WTC11 (cell line): ENCODE results near the gene RIMS4. TPM values are rescaled to one million over a fixed set of nuclear protein-coding genes. Genes with fewer than 3 reads are reported as not detected.
A peak's percentile ranks its signal among the peaks of the same experiment; 100 is the strongest.

Experiments used
- ATAC-seq: fragments of 200-7000 bp; cut with Tn5 transposase; 2 replicates; pipeline ENCODE4 v1.10.0; 2021; ENCODE audit warnings: mild to moderate bottlenecking, moderate library complexity
- CTCF ChIA-PET: fragments of 300-600 bp; sonication (Branson Sonifier 250); formaldehyde crosslinking; loops from one replicate; lab custom pipeline; 2021; ENCODE audit warnings: antibody characterized with exemption; lab: Charles Lee
- POLR2A ChIA-PET: fragments of 350-600 bp; sonication (Branson Sonifier 250); formaldehyde crosslinking; loops from one replicate; lab custom pipeline; 2021; ENCODE audit warnings: antibody characterized with exemption; lab: Charles Lee
- DNase-seq: peaks from one replicate; pipeline ENCODE4 v3.0.0; 2021; ENCODE audit warnings: low spot score
- H3K27ac Mint-ChIP-seq: 2 replicates; pipeline ENCODE4 v1.8.0; 2021; ENCODE audit warnings: mixed read lengths
- H3K27me3 Mint-ChIP-seq: 2 replicates; pipeline ENCODE4 v1.8.0; 2021; ENCODE audit warnings: low read depth, mild to moderate bottlenecking, moderate library complexity, mixed read lengths
- H3K36me3 Mint-ChIP-seq: 2 replicates; pipeline ENCODE4 v1.8.0; 2021; ENCODE audit warnings: mixed read lengths
- H3K4me1 Mint-ChIP-seq: 2 replicates; pipeline ENCODE4 v1.8.0; 2022; ENCODE audit warnings: mixed read lengths
- H3K4me3 Mint-ChIP-seq: 2 replicates; pipeline ENCODE4 v1.8.0; 2021; ENCODE audit warnings: mild to moderate bottlenecking, moderate library complexity, mixed read lengths
- H3K9me3 Mint-ChIP-seq: 2 replicates; pipeline ENCODE4 v1.8.0; 2021; ENCODE audit warnings: mixed read lengths
- ATF1 ChIP-seq: sonication (generic); formaldehyde crosslinking; IDR thresholded peaks from 2 replicates; pipeline ENCODE4 v1.8.1; 2023; ENCODE audit warnings: mild to moderate bottlenecking, moderate library complexity, missing genetic modification reagents
- GABPB1 ChIP-seq: sonication (generic); formaldehyde crosslinking; IDR thresholded peaks from 2 replicates; pipeline ENCODE4 v1.8.1; 2023; ENCODE audit warnings: mild to moderate bottlenecking, missing genetic modification reagents
- GTF2I ChIP-seq: fragments of 250-450 bp; sonication (Bioruptor Pico); conservative IDR thresholded peaks from 2 replicates; pipeline ENCODE4 v1.4.0; 2021; ENCODE audit warnings: mild to moderate bottlenecking
- IRF1 ChIP-seq: sonication (generic); formaldehyde crosslinking; IDR thresholded peaks from 2 replicates; pipeline ENCODE4 v1.8.0; 2023; ENCODE audit warnings: missing genetic modification reagents
- JAZF1 ChIP-seq: fragments of 250-450 bp; sonication (Bioruptor Pico); IDR thresholded peaks from 2 replicates; pipeline ENCODE4 v1.9.0; 2021; ENCODE audit warnings: moderate library complexity, mild to moderate bottlenecking, inconsistent platforms
- MLX ChIP-seq: sonication (generic); formaldehyde crosslinking; IDR thresholded peaks from 2 replicates; pipeline ENCODE4 v1.8.1; 2023; ENCODE audit warnings: mild to moderate bottlenecking, missing genetic modification reagents, moderate library complexity
- MXD4 ChIP-seq: fragments of 250-450 bp; sonication (Bioruptor Pico); IDR thresholded peaks from 2 replicates; pipeline ENCODE4 v1.8.0; 2021; ENCODE audit warnings: mild to moderate bottlenecking, moderate library complexity, borderline replicate concordance
- MYBL2 ChIP-seq: sonication (generic); formaldehyde crosslinking; IDR thresholded peaks from 2 replicates; pipeline ENCODE4 v1.8.1; 2023; ENCODE audit warnings: mild to moderate bottlenecking, moderate library complexity, missing genetic modification reagents
- OVOL2 ChIP-seq: fragments of 250-450 bp; sonication (Bioruptor Pico); IDR thresholded peaks from 2 replicates; pipeline ENCODE4 v1.9.0; 2021; ENCODE audit warnings: mild to moderate bottlenecking, borderline replicate concordance
- ZNF121 ChIP-seq: sonication (generic); formaldehyde crosslinking; IDR thresholded peaks from 2 replicates; pipeline ENCODE4 v1.8.0; 2023; ENCODE audit warnings: missing genetic modification reagents
- ZNF138 ChIP-seq: sonication (generic); formaldehyde crosslinking; conservative IDR thresholded peaks from 2 replicates; pipeline ENCODE4 v1.8.1; 2022; ENCODE audit warnings: mild to moderate bottlenecking, moderate library complexity, missing genetic modification reagents
- ZNF263 ChIP-seq: sonication (generic); formaldehyde crosslinking; IDR thresholded peaks from 2 replicates; pipeline ENCODE4 v1.8.1; 2022; ENCODE audit warnings: low read depth, mild to moderate bottlenecking, moderate library complexity, missing genetic modification reagents
- ZNF317 ChIP-seq: sonication (generic); formaldehyde crosslinking; IDR thresholded peaks from 2 replicates; pipeline ENCODE4 v1.8.1; 2023; ENCODE audit warnings: low read depth, mild to moderate bottlenecking, moderate library complexity, missing genetic modification reagents, borderline replicate concordance
- ZNF423 ChIP-seq: fragments of 250-450 bp; sonication (Bioruptor Pico); IDR thresholded peaks from 2 replicates; pipeline ENCODE4 v2.1.2; 2022; ENCODE audit warnings: mild to moderate bottlenecking, moderate library complexity
- total RNA-seq: library from RNA; stranded (reverse); gene quantifications from 3 replicates; pipeline ENCODE4 v1.2.3, GENCODE V29; 2021
- TF ChIP-seq, protein P1 (sequence below): sonication (generic); formaldehyde crosslinking; IDR thresholded peaks from 2 replicates; pipeline ENCODE4 v1.8.1; 2023; ENCODE audit warnings: mild to moderate bottlenecking, moderate library complexity, missing genetic modification reagents
- TF ChIP-seq, protein P2 (sequence below): sonication (generic); formaldehyde crosslinking; IDR thresholded peaks from 2 replicates; pipeline ENCODE4 v1.8.0; 2022; ENCODE audit warnings: mild to moderate bottlenecking, missing genetic modification reagents
- TF ChIP-seq, protein P3 (sequence below): sonication (generic); formaldehyde crosslinking; IDR thresholded peaks from 2 replicates; pipeline ENCODE4 v1.8.1; 2022; ENCODE audit warnings: low read depth, missing genetic modification reagents, borderline replicate concordance
- TF ChIP-seq, protein P4 (sequence below): sonication (generic); formaldehyde crosslinking; IDR thresholded peaks from 2 replicates; pipeline ENCODE4 v1.8.1; 2023; ENCODE audit warnings: mild to moderate bottlenecking, missing genetic modification reagents, moderate library complexity
- TF ChIP-seq, protein P5 (sequence below): sonication (generic); formaldehyde crosslinking; IDR thresholded peaks from 2 replicates; pipeline ENCODE4 v1.8.0; 2023; ENCODE audit warnings: mild to moderate bottlenecking, missing genetic modification reagents
- TF ChIP-seq, protein P6 (sequence below): sonication (generic); formaldehyde crosslinking; IDR thresholded peaks from 2 replicates; pipeline ENCODE4 v1.8.1; 2023; ENCODE audit warnings: mild to moderate bottlenecking, missing genetic modification reagents

RIMS4 gene
- total RNA-seq, 1 experiment from 2014 or later: 24.8 TPM

- no peak for TF ChIP-seq GABPB1 (CRISPR knock-in tag)
- TF ChIP-seq, protein P1, sequence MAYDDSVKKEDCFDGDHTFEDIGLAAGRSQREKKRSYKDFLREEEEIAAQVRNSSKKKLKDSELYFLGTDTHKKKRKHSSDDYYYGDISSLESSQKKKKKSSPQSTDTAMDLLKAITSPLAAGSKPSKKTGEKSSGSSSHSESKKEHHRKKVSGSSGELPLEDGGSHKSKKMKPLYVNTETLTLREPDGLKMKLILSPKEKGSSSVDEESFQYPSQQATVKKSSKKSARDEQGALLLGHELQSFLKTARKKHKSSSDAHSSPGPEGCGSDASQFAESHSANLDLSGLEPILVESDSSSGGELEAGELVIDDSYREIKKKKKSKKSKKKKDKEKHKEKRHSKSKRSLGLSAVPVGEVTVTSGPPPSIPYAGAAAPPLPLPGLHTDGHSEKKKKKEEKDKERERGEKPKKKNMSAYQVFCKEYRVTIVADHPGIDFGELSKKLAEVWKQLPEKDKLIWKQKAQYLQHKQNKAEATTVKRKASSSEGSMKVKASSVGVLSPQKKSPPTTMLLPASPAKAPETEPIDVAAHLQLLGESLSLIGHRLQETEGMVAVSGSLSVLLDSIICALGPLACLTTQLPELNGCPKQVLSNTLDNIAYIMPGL (CRISPR knock-in tag): peak; percentile 28; the same call in 1 of the 2 replicates
- Mint-ChIP-seq H3K36me3 (no peaks in the 10 kb centered on the region), H3K4me3 (peak overlapping the region; percentile 92), H3K27me3 (peaks cover 65% of the 10 kb centered on the region), H3K27ac (no peak overlapping the region), H3K9me3 (no peaks in the 10 kb centered on the region), H3K4me1 (peaks cover 25% of the 10 kb centered on the region)
- CTCF ChIA-PET: interaction anchor here (0.7 to 1.2 kb wide), 8 partner anchors 9 to 231 kb away, joined by 3 to 14 read pairs (median 4); partner anchors contain the start of gene KCNK15
- ATAC-seq: peak; percentile 40
- peak; percentile 44 for DNase-seq
- POLR2A ChIA-PET: no interaction called here
Measured at GRCh38 chr20:44809380-44810060, 826 bp downstream of the RIMS4 start.

- ATAC-seq: no peak
- Mint-ChIP-seq H3K4me1 (peaks cover 25% of the 10 kb centered on the region), H3K4me3 (no peak overlapping the region), H3K27ac (no peak overlapping the region), H3K9me3 (no peaks in the 10 kb centered on the region), H3K36me3 (no peaks in the 10 kb centered on the region), H3K27me3 (peaks cover 55% of the 10 kb centered on the region)
- TF ChIP-seq, protein P2, sequence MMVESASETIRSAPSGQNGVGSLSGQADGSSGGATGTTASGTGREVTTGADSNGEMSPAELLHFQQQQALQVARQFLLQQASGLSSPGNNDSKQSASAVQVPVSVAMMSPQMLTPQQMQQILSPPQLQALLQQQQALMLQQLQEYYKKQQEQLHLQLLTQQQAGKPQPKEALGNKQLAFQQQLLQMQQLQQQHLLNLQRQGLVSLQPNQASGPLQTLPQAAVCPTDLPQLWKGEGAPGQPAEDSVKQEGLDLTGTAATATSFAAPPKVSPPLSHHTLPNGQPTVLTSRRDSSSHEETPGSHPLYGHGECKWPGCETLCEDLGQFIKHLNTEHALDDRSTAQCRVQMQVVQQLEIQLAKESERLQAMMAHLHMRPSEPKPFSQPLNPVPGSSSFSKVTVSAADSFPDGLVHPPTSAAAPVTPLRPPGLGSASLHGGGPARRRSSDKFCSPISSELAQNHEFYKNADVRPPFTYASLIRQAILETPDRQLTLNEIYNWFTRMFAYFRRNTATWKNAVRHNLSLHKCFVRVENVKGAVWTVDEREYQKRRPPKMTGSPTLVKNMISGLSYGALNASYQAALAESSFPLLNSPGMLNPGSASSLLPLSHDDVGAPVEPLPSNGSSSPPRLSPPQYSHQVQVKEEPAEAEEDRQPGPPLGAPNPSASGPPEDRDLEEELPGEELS (CRISPR knock-in tag): no peak
- no peak for TF ChIP-seq MLX (CRISPR knock-in tag)
- TF ChIP-seq MXD4 (CRISPR knock-in tag): no peak
- TF ChIP-seq, protein P3, sequence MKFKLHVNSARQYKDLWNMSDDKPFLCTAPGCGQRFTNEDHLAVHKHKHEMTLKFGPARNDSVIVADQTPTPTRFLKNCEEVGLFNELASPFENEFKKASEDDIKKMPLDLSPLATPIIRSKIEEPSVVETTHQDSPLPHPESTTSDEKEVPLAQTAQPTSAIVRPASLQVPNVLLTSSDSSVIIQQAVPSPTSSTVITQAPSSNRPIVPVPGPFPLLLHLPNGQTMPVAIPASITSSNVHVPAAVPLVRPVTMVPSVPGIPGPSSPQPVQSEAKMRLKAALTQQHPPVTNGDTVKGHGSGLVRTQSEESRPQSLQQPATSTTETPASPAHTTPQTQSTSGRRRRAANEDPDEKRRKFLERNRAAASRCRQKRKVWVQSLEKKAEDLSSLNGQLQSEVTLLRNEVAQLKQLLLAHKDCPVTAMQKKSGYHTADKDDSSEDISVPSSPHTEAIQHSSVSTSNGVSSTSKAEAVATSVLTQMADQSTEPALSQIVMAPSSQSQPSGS (CRISPR knock-in tag): no peak
- no peak for TF ChIP-seq IRF1 (CRISPR knock-in tag)
- TF ChIP-seq, protein P4, sequence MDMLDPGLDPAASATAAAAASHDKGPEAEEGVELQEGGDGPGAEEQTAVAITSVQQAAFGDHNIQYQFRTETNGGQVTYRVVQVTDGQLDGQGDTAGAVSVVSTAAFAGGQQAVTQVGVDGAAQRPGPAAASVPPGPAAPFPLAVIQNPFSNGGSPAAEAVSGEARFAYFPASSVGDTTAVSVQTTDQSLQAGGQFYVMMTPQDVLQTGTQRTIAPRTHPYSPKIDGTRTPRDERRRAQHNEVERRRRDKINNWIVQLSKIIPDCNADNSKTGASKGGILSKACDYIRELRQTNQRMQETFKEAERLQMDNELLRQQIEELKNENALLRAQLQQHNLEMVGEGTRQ (CRISPR knock-in tag): no peak
- no peak for TF ChIP-seq GABPB1 (CRISPR knock-in tag)
- TF ChIP-seq ZNF423 (CRISPR knock-in tag): no peak
- TF ChIP-seq JAZF1 (CRISPR knock-in tag): no peak
- TF ChIP-seq, protein P5, sequence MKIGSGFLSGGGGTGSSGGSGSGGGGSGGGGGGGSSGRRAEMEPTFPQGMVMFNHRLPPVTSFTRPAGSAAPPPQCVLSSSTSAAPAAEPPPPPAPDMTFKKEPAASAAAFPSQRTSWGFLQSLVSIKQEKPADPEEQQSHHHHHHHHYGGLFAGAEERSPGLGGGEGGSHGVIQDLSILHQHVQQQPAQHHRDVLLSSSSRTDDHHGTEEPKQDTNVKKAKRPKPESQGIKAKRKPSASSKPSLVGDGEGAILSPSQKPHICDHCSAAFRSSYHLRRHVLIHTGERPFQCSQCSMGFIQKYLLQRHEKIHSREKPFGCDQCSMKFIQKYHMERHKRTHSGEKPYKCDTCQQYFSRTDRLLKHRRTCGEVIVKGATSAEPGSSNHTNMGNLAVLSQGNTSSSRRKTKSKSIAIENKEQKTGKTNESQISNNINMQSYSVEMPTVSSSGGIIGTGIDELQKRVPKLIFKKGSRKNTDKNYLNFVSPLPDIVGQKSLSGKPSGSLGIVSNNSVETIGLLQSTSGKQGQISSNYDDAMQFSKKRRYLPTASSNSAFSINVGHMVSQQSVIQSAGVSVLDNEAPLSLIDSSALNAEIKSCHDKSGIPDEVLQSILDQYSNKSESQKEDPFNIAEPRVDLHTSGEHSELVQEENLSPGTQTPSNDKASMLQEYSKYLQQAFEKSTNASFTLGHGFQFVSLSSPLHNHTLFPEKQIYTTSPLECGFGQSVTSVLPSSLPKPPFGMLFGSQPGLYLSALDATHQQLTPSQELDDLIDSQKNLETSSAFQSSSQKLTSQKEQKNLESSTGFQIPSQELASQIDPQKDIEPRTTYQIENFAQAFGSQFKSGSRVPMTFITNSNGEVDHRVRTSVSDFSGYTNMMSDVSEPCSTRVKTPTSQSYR (CRISPR knock-in tag): no peak
- TF ChIP-seq, protein P6, sequence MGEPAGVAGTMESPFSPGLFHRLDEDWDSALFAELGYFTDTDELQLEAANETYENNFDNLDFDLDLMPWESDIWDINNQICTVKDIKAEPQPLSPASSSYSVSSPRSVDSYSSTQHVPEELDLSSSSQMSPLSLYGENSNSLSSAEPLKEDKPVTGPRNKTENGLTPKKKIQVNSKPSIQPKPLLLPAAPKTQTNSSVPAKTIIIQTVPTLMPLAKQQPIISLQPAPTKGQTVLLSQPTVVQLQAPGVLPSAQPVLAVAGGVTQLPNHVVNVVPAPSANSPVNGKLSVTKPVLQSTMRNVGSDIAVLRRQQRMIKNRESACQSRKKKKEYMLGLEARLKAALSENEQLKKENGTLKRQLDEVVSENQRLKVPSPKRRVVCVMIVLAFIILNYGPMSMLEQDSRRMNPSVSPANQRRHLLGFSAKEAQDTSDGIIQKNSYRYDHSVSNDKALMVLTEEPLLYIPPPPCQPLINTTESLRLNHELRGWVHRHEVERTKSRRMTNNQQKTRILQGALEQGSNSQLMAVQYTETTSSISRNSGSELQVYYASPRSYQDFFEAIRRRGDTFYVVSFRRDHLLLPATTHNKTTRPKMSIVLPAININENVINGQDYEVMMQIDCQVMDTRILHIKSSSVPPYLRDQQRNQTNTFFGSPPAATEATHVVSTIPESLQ (CRISPR knock-in tag): no peak
- no peak for TF ChIP-seq ZNF138 (CRISPR knock-in tag)
- no peak for TF ChIP-seq ATF1 (CRISPR knock-in tag)
- no peak for TF ChIP-seq MYBL2 (CRISPR knock-in tag)
- TF ChIP-seq ZNF317 (CRISPR knock-in tag): no peak
- TF ChIP-seq ZNF121 (CRISPR knock-in tag): no peak
- no peak for TF ChIP-seq GTF2I (CRISPR knock-in tag)
- TF ChIP-seq ZNF263 (CRISPR knock-in tag): no peak
- no peak for TF ChIP-seq OVOL2 (CRISPR knock-in tag)
- CTCF ChIA-PET: no interaction called here
- POLR2A ChIA-PET: no interaction called here
- no peak for DNase-seq
Measured at GRCh38 chr20:44807684-44808056, 2.7 kb downstream of the RIMS4 start.
